A549 (cell line): Measurements from ENCODE around the gene ADCYAP1R1. TPM values are rescaled to one million over a fixed set of nuclear protein-coding genes. Genes with fewer than 3 reads are reported as not detected.

Experiments
- ATAC-seq, 2 experiments: fragments of 200-7000 bp in 1 of 2; fragments of >200 bp in 1 of 2; cut with Nextera tagmentation in 1 of 2; cut with Tn5 transposase in 1 of 2; 3 replicates each; pipeline versions ENCODE4 v1.8.0 to v1.9.1; 2018 to 2020; ENCODE audit warnings: mild to moderate bottlenecking in 1 of 2, moderate library complexity in 1 of 2
- CTCF ChIA-PET: fragments of 300-600 bp; sonication (Branson Sonifier 250); formaldehyde crosslinking; extraction: SDS; loops from one replicate; lab custom pipeline; 2021; ENCODE audit warnings: antibody characterized with exemption, inconsistent platforms; lab: Yijun Ruan, JAX
- POLR2A ChIA-PET: fragments of 350-600 bp; formaldehyde crosslinking; extraction: SDS; loops from one replicate; lab custom pipeline; 2021; ENCODE audit warnings: antibody characterized with exemption, inconsistent platforms; lab: Yijun Ruan, JAX
- DNase-seq, 2 experiments: peaks; one replicate each; pipeline versions ENCODE4 v3.0.0 to v3.0.0-alpha.2; 2011 to 2016; ENCODE audit warnings: low read depth in 1 of 2, low spot score in 1 of 2
- FAIRE-seq: peaks from 2 replicates; lab custom pipeline; 2011; peaks lifted over from hg19 to GRCh38; lab: Jason Lieb, UNC
- H3K27ac ChIP-seq, 2 experiments: fragments of >200 bp; sonication (Bioruptor Twin); formaldehyde crosslinking; 3 replicates each; pipeline ENCODE4 v1.5.1; 2016 to 2017
- H3K4me1 ChIP-seq: fragments of >200 bp; sonication (Bioruptor Twin); formaldehyde crosslinking; 3 replicates; pipeline ENCODE4 v1.6.1; 2016
- H3K4me2 ChIP-seq: fragments of >200 bp; sonication (Bioruptor Twin); formaldehyde crosslinking; 3 replicates; pipeline ENCODE4 v1.6.1; 2016
- H3K4me3 ChIP-seq: fragments of >200 bp; sonication (Bioruptor Twin); formaldehyde crosslinking; 3 replicates; pipeline ENCODE4 v1.5.1; 2016
- H3K9me3 ChIP-seq: fragments of >200 bp; sonication (Bioruptor Twin); formaldehyde crosslinking; 3 replicates; pipeline ENCODE4 v1.6.1; 2016
- BCL3 ChIP-seq: fragments of >200 bp; sonication (Bioruptor Twin); formaldehyde crosslinking; IDR thresholded peaks from 3 replicates; pipeline ENCODE4 v1.6.1; 2016
- CBX2 ChIP-seq: fragments of 200-600 bp; sonication (generic); IDR thresholded peaks from 2 replicates; pipeline ENCODE4 v1.6.1; 2016; ENCODE audit warnings: low read depth, mild to moderate bottlenecking, borderline replicate concordance
- CHD4 ChIP-seq: fragments of 200-600 bp; sonication (generic); IDR thresholded peaks from 2 replicates; pipeline ENCODE4 v1.6.1; 2016; ENCODE audit warnings: antibody characterized with exemption, mild to moderate bottlenecking, borderline replicate concordance
- EHF ChIP-seq: fragments of 250-450 bp; sonication (Bioruptor Pico); IDR thresholded peaks from 2 replicates; pipeline ENCODE4 v1.5.0; 2020; ENCODE audit warnings: mild to moderate bottlenecking
- EHMT2 ChIP-seq: fragments of 200-600 bp; sonication (generic); IDR thresholded peaks from 2 replicates; pipeline ENCODE4 v1.6.1; 2016; ENCODE audit warnings: antibody characterized with exemption, low read depth, mild to moderate bottlenecking, moderate library complexity
- EP300 ChIP-seq, 2 experiments: fragments of >200 bp; sonication (Bioruptor Twin); formaldehyde crosslinking; IDR thresholded peaks; 2 replicates in 1 of 2; 3 replicates in 1 of 2; pipeline ENCODE4 v1.6.1; 2016 to 2017
- FOSB ChIP-seq: fragments of 250-450 bp; sonication (Bioruptor Pico); IDR thresholded peaks from 2 replicates; pipeline ENCODE4 v1.5.0; 2020; ENCODE audit warnings: mild to moderate bottlenecking, moderate library complexity
- FOXS1 ChIP-seq: fragments of 250-450 bp; sonication (Bioruptor Pico); IDR thresholded peaks from 2 replicates; pipeline ENCODE4 v1.5.0; 2020; ENCODE audit warnings: mild to moderate bottlenecking, moderate library complexity
- HDAC2 ChIP-seq: fragments of 200-600 bp; sonication (generic); IDR thresholded peaks from 2 replicates; pipeline ENCODE4 v1.6.1; 2016
- HEYL ChIP-seq: fragments of 250-450 bp; sonication (Bioruptor Pico); IDR thresholded peaks from 2 replicates; pipeline ENCODE4 v1.8.0; 2021; ENCODE audit warnings: mild to moderate bottlenecking, moderate library complexity
- HOXA7 ChIP-seq: fragments of 250-450 bp; sonication (Bioruptor Pico); IDR thresholded peaks from 2 replicates; pipeline ENCODE4 v1.5.0; 2020; ENCODE audit warnings: mild to moderate bottlenecking, moderate library complexity
- HOXB13 ChIP-seq: fragments of 250-450 bp; sonication (Bioruptor Pico); IDR thresholded peaks from 2 replicates; pipeline ENCODE4 v1.5.0; 2020; ENCODE audit warnings: low read depth, mild to moderate bottlenecking, moderate library complexity
- HOXB5 ChIP-seq: fragments of 250-450 bp; sonication (Bioruptor Pico); IDR thresholded peaks from 2 replicates; pipeline ENCODE4 v1.5.0; 2020; ENCODE audit warnings: mild to moderate bottlenecking, moderate library complexity
- JUNB ChIP-seq: fragments of >200 bp; sonication (Bioruptor Twin); formaldehyde crosslinking; IDR thresholded peaks from 2 replicates; pipeline ENCODE4 v1.6.1; 2016
- MAFK ChIP-seq: fragments of 450-650 bp; IDR thresholded peaks from 2 replicates; pipeline ENCODE4 v1.6.1; 2014; ENCODE audit not compliant: partially characterized antibody
- MAX ChIP-seq: IDR thresholded peaks from 2 replicates; pipeline ENCODE4 v1.6.1; 2012
- MAZ ChIP-seq: fragments of 150-350 bp; IDR thresholded peaks from 2 replicates; pipeline ENCODE4 v1.6.1; 2014; ENCODE audit warnings: antibody characterized with exemption, low read depth, low read length, borderline replicate concordance
- MYC ChIP-seq: IDR thresholded peaks from 2 replicates; pipeline ENCODE4 v1.6.1; 2012; ENCODE audit warnings: mild to moderate bottlenecking, inconsistent platforms, low read length, improper control_type of control experiment, borderline replicate concordance
- NFE2L2 ChIP-seq: fragments of 150-350 bp; conservative IDR thresholded peaks from 2 replicates; pipeline ENCODE4 v1.6.1; 2014; ENCODE audit warnings: low read length
- NR3C1 ChIP-seq: fragments of >200 bp; sonication (Bioruptor Twin); formaldehyde crosslinking; IDR thresholded peaks from 3 replicates; pipeline ENCODE4 v1.6.1; 2017
- POLR2A ChIP-seq: IDR thresholded peaks from 2 replicates; pipeline ENCODE4 v1.6.1; 2012; ENCODE audit warnings: mild to moderate bottlenecking, low read length
- RCOR1 ChIP-seq: fragments of 150-350 bp; IDR thresholded peaks from 2 replicates; pipeline ENCODE4 v1.6.1; 2014; ENCODE audit warnings: antibody characterized with exemption, low read length, low read depth
- SREBF2 ChIP-seq: fragments of 450-650 bp; IDR thresholded peaks from 2 replicates; pipeline ENCODE4 v1.6.1; 2014; ENCODE audit warnings: mild to moderate bottlenecking, moderate library complexity
- USF2 ChIP-seq: fragments of 450-650 bp; IDR thresholded peaks from 2 replicates; pipeline ENCODE4 v1.6.1; 2014; ENCODE audit warnings: antibody characterized with exemption
- ZC3H11A ChIP-seq: fragments of 450-650 bp; IDR thresholded peaks from 2 replicates; pipeline ENCODE4 v1.6.1; 2014; ENCODE audit warnings: antibody characterized with exemption, mild to moderate bottlenecking
- ZNF302 ChIP-seq: fragments of 250-450 bp; sonication (Bioruptor Pico); IDR thresholded peaks from 2 replicates; pipeline ENCODE4 v1.9.0; 2021; ENCODE audit warnings: inconsistent platforms, mild to moderate bottlenecking, moderate library complexity
- ZSCAN20 ChIP-seq: fragments of 250-450 bp; sonication (Bioruptor Pico); IDR thresholded peaks from 2 replicates; pipeline ENCODE4 v1.8.0; 2022; ENCODE audit warnings: mild to moderate bottlenecking, moderate library complexity
- WGBS: methylation state at CpG from one replicate; pipeline ENCODE4 v1.1.6; 2017; ENCODE audit errors: missing lambda C conversion rate; 5-methylcytosine and 5-hydroxymethylcytosine counted together
- polyA plus RNA-seq, 4 experiments: library from polyadenylated mRNA; depleted of rRNA in 3 of 4; stranded (reverse); fragments of >200 nt; fragmentation: RNase III in 1 of 4; extraction: RNeasy Plus Mini Kit Qiagen cat#74134 plus additional on column Dnase treatment in 1 of 4; gene quantifications; 2 replicates in 3 of 4; 3 replicates in 1 of 4; pipeline ENCODE4 v1.2.3, GENCODE V29; 2011 to 2017

The ADCYAP1R1 gene
- polyA plus RNA-seq, 2 of the 4 experiments (the other 2 are of a cell fraction) = 0.01 TPM; not detected in 1

- no peak for TF ChIP-seq BCL3
- TF ChIP-seq NFE2L2 = no peak
- TF ChIP-seq ZC3H11A = no peak
- no peak for TF ChIP-seq ZSCAN20
- TF ChIP-seq FOSB = no peak
- no peak for TF ChIP-seq FOXS1 (CRISPR knock-in tag)
- TF ChIP-seq, all 56 proteins: peak for 0
Measured at GRCh38 chr7:31067491-31067890, 15.4 kb downstream of the ADCYAP1R1 start (continued).

GRCh38 chr7:31068006-31068675, 16.0 kb downstream of the ADCYAP1R1 start:
- no peaks in the 10 kb centered on the region for H3K4me1 ChIP-seq
- H3K27ac ChIP-seq = no peak overlapping the region
- DNase-seq (no peak), ATAC-seq (no peak)
- no peak overlapping the region for H3K4me3 ChIP-seq
- WGBS = 65% methylated on average over 16 of the region's 16 CpGs
- H3K9me3 ChIP-seq = no peaks in the 10 kb centered on the region
- POLR2A ChIA-PET = no interaction called here
- no peak for TF ChIP-seq MAX
- TF ChIP-seq POLR2A = no peak
- no peak for TF ChIP-seq ZNF302
- no peak for TF ChIP-seq MAFK
- TF ChIP-seq CBX2 = no peak
- TF ChIP-seq EHMT2 = no peak
- TF ChIP-seq ZC3H11A = no peak
- no peak for TF ChIP-seq HOXB13 (CRISPR knock-in tag)
- TF ChIP-seq EP300 (IDR thresholded peaks at IDR 0.05) = no peak
- TF ChIP-seq ZSCAN20 = no peak
- TF ChIP-seq SREBF2 = no peak
- TF ChIP-seq MAZ = no peak
- TF ChIP-seq NR3C1 = no peak
- TF ChIP-seq, all 56 proteins: peak for 0
- H3K4me2 ChIP-seq = no peak overlapping the region
- CTCF ChIA-PET = interaction anchor here (1.0 to 1.1 kb wide), 2 partner anchors 12 to 84 kb away, joined by 3 read pairs; no protein-coding TSS in a partner anchor
- FAIRE-seq = no peak

- DNase-seq = no peak
- ChIA-PET CTCF (interaction anchor here (1.1 kb wide), 2 partner anchors 53 to 64 kb away, joined by 3 to 4 read pairs; no protein-coding TSS in a partner anchor), POLR2A (no interaction called here)
- ATAC-seq = no peak
- H3K4me3 ChIP-seq = no peak overlapping the region
- H3K4me2 ChIP-seq = no peak overlapping the region
- no peak overlapping the region for H3K27ac ChIP-seq
- no peak for FAIRE-seq
- TF ChIP-seq CHD4 (no peak), EHF (no peak), HDAC2 (no peak), HOXA7 (CRISPR knock-in tag) (no peak), MYC (no peak), RCOR1 (no peak), NR3C1 (no peak), HEYL (no peak), HOXB5 (CRISPR knock-in tag) (no peak), USF2 (no peak), JUNB (no peak)
- no peaks in the 10 kb centered on the region for H3K9me3 ChIP-seq
- H3K4me1 ChIP-seq = no peaks in the 10 kb centered on the region
- WGBS = 16% methylated on average over 4 of the region's 4 CpGs
Measured at GRCh38 chr7:31069860-31070555, 17.9 kb downstream of the ADCYAP1R1 start.
